ENCODE results near the gene PIP5K1C. TPM values are rescaled to one million over a fixed set of nuclear protein-coding genes. Genes with fewer than 3 reads are reported as not detected.

The PIP5K1C gene
- total and polyA plus RNA-seq, 2 donors (not counting 1 experiment from before 2014, with no cell fraction given), result 10.4 to 46.7 TPM

DNA sequence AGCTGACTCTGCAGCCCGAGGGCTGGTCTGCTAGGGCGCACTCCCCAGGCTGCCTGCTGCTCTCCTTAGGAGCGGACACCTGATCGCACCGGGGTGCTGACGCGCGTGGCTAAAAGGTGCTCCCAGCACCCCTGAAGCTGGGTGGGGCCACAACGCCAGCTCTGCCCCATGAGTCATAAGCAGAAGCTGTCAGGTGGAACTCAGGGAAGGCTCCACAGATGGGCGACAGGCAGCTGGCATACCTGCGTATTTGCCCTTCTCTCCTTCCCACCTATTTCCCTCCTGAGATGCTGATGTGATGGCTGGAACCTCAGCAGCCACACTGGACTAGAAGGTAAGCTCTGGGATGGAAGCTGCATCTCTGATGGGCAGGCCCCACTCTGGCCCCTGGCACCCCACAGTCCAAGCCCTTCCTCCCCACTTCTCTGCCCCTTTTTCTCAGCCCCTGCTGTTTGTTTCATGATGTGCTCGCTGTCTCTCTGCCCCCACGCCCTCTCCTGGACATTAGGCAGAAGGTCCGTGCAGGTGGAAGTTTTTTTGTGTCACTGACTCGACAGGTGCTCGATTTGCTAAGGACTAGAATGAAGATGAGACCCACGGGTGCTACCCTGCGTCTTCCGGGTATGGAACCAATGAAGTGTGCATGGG, 43.4 kb downstream of the PIP5K1C start:
- Histone ChIP-seq H3K27me3 (replicated peaks in 1 of 4; ENCODE audit: control extremely low read depth in 1 of 4, control insufficient read depth in 3 of 4, insufficient read depth in 4 of 4, low read length in 3 of 4) (no peaks in the 10 kb centered on the region), H3K9me3 (ENCODE audit: control extremely low read depth in 1 of 3, control insufficient read depth in 2 of 3, insufficient read depth in 1 of 3, low read length in 2 of 3) (peaks cover 0 to 18% (median 3%) of the 10 kb centered on the region in 3 donors), H3K4me1 (ENCODE audit: control insufficient read depth in 2 of 2, insufficient read depth in 2 of 2, low read length in 2 of 2) (peaks cover 0 to 12% of the 10 kb centered on the region in 2 donors), H3K9ac (ENCODE audit: low read length) (no peak overlapping the region), H3K36me3 (replicated peaks in 1 of 2; ENCODE audit: control extremely low read depth in 1 of 2, control insufficient read depth in 1 of 2, extremely low read depth in 1 of 2, insufficient read depth in 2 of 2, low read length in 1 of 2) (peaks cover 0 to 22% of the 10 kb centered on the region in 2 experiments), H3K27ac (ENCODE audit: low read length in 2 of 2) (no peak overlapping the region), H2AFZ (ENCODE audit: insufficient read depth, low read depth, low read length, poor library complexity, severe bottlenecking) (no peak overlapping the region), H3K4me2 (replicated peaks; ENCODE audit: low read depth, low read length, poor library complexity, severe bottlenecking) (no peak overlapping the region), H4K20me1 (ENCODE audit: control insufficient read depth, insufficient read depth, low read length, poor library complexity, severe bottlenecking) (no peaks in the 10 kb centered on the region), H3K4me3 (ENCODE audit: control extremely low read depth in 1 of 5, extremely low read depth in 1 of 5, insufficient read depth in 1 of 5, low read depth in 2 of 5, low read length in 4 of 5) (no peak overlapping the region), H3K79me2 (ENCODE audit: control insufficient read depth, insufficient read depth, low read length) (peaks cover 4% of the 10 kb centered on the region)
- CTCF ChIA-PET, result interaction anchor here (0.7 to 1.0 kb wide), 4 partner anchors 9 to 112 kb away, joined by 3 to 4 read pairs (median 3); partner anchors contain the start of gene PIP5K1C
- Mint-ChIP-seq H3K27me3 (no peaks in the 10 kb centered on the region), H3K4me3 (peak overlapping the region; percentile 23), H3K4me1 (peaks cover 7% of the 10 kb centered on the region), H3K9me3 (ENCODE audit: insufficient read depth) (no peaks in the 10 kb centered on the region), H3K27ac (no peak overlapping the region)
- peak; percentile 19 for ATAC-seq (ENCODE audit: low read depth)
- intact Hi-C loops (cut with micrococcal nuclease), result no loop called here
- POLR2A ChIA-PET, result no interaction called here
- TF ChIP-seq EZH2 (IDR thresholded peaks at IDR 0.05; ENCODE audit: borderline replicate concordance, insufficient read depth, low read depth, low read length, poor library complexity, severe bottlenecking), result no peak
- TF ChIP-seq, protein P1, sequence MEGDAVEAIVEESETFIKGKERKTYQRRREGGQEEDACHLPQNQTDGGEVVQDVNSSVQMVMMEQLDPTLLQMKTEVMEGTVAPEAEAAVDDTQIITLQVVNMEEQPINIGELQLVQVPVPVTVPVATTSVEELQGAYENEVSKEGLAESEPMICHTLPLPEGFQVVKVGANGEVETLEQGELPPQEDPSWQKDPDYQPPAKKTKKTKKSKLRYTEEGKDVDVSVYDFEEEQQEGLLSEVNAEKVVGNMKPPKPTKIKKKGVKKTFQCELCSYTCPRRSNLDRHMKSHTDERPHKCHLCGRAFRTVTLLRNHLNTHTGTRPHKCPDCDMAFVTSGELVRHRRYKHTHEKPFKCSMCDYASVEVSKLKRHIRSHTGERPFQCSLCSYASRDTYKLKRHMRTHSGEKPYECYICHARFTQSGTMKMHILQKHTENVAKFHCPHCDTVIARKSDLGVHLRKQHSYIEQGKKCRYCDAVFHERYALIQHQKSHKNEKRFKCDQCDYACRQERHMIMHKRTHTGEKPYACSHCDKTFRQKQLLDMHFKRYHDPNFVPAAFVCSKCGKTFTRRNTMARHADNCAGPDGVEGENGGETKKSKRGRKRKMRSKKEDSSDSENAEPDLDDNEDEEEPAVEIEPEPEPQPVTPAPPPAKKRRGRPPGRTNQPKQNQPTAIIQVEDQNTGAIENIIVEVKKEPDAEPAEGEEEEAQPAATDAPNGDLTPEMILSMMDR (IDR thresholded peaks at IDR 0.05), result no peak
- 94% methylated on average over 17 of the region's 19 CpGs for WGBS (ENCODE audit: insufficient coverage)
- no peak for DNase-seq

DNA sequence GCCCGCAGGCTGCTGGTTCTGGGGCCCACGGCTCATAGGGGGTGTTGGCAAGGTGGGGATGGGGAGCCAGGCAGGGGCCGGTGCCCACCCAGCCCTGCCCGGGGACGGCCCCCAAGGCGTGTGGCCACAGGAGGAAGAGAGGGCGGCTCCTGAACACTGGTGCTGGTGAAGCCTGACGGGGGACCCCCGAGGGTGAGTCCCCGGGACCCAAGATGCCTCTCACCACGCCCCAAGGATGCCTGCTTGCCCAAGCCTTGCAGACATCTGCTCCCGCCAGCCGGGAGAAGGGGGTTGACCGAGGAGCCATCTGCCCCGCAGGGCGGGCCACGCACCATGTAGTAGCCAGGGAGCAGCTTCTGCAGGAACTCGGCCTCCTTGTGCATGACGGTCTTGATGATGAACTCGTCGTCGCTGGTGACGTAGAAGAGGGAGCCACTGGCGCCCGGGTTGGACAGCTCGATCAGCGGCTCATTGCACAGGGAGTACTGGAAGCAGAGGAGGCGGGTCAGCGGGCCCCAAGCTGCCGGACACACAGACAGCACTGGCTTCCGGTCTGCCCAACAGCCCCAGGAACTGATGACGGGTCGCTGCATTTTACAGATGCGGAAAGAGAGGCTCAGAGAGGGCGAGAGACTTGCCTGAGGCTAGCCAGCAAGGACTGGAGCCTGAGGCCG, 44.1 kb downstream of the PIP5K1C start:
- WGBS (ENCODE audit: insufficient coverage), result 76% methylated on average over 36 of the region's 36 CpGs
- Mint-ChIP-seq H3K4me3 (peak overlapping the region; percentile 23), H3K27ac (peak overlapping the region; percentile 53), H3K9me3 (ENCODE audit: insufficient read depth) (no peaks in the 10 kb centered on the region), H3K4me1 (peaks cover 7% of the 10 kb centered on the region), H3K27me3 (no peaks in the 10 kb centered on the region)
- H4K20me1 ChIP-seq (ENCODE audit: control insufficient read depth, insufficient read depth, low read length, poor library complexity, severe bottlenecking), result no peaks in the 10 kb centered on the region
- no peak for DNase-seq
- TF ChIP-seq, protein P1 (IDR thresholded peaks at IDR 0.05), result no peak
- TF ChIP-seq EZH2 (IDR thresholded peaks at IDR 0.05; ENCODE audit: borderline replicate concordance, insufficient read depth, low read depth, low read length, poor library complexity, severe bottlenecking), result no peak
- peaks cover 0 to 12% (median under 1%) of the 10 kb centered on the region in 3 donors for H3K9me3 ChIP-seq (ENCODE audit: control extremely low read depth in 1 of 3, control insufficient read depth in 2 of 3, insufficient read depth in 1 of 3, low read length in 2 of 3)
- no peak overlapping the region for H3K4me2 ChIP-seq (replicated peaks; ENCODE audit: low read depth, low read length, poor library complexity, severe bottlenecking)
- intact Hi-C loops (cut with micrococcal nuclease), result no loop called here
- peaks cover 0 to 29% of the 10 kb centered on the region in 2 experiments for H3K36me3 ChIP-seq (replicated peaks in 1 of 2; ENCODE audit: control extremely low read depth in 1 of 2, control insufficient read depth in 1 of 2, extremely low read depth in 1 of 2, insufficient read depth in 2 of 2, low read length in 1 of 2)
- POLR2A ChIA-PET, result no interaction called here
- H3K27ac ChIP-seq (ENCODE audit: low read length in 2 of 2), result no peak overlapping the region
- no peak overlapping the region for H3K4me3 ChIP-seq (ENCODE audit: control extremely low read depth in 1 of 5, extremely low read depth in 1 of 5, insufficient read depth in 1 of 5, low read depth in 2 of 5, low read length in 4 of 5)
- peak; percentile 8 for ATAC-seq (ENCODE audit: low read depth)
- peaks cover 0 to 12% of the 10 kb centered on the region in 2 donors for H3K4me1 ChIP-seq (ENCODE audit: control insufficient read depth in 2 of 2, insufficient read depth in 2 of 2, low read length in 2 of 2)
- CTCF ChIA-PET, result interaction anchor here (0.8 to 1.0 kb wide), 4 partner anchors 18 to 111 kb away, joined by 3 to 4 read pairs (median 3); partner anchors contain the start of gene PIP5K1C
- peaks cover 4% of the 10 kb centered on the region for H3K79me2 ChIP-seq (ENCODE audit: control insufficient read depth, insufficient read depth, low read length)
- H2AFZ ChIP-seq (ENCODE audit: insufficient read depth, low read depth, low read length, poor library complexity, severe bottlenecking), result no peak overlapping the region
- H3K27me3 ChIP-seq (replicated peaks in 1 of 4; ENCODE audit: control extremely low read depth in 1 of 4, control insufficient read depth in 3 of 4, insufficient read depth in 4 of 4, low read length in 3 of 4), result no peaks in the 10 kb centered on the region
- H3K9ac ChIP-seq (ENCODE audit: low read length), result no peak overlapping the region

Data from B cell (primary cell).